AG04450 (cell line): ENCODE data around the gene IL1RL2. TPM values are rescaled to one million over a fixed set of nuclear protein-coding genes. Genes with fewer than 3 reads are reported as not detected.

Experiments
- CTCF ChIA-PET: fragments of 300-600, 350-600 bp; formaldehyde crosslinking; extraction: SDS; loops from one replicate; lab custom pipeline; 2022; ENCODE audit warnings: antibody characterized with exemption, inconsistent platforms; lab: Charles Lee
- POLR2A ChIA-PET: fragments of 350-600 bp; formaldehyde crosslinking; extraction: SDS; loops from one replicate; lab custom pipeline; 2021; ENCODE audit warnings: antibody characterized with exemption, inconsistent platforms; lab: Yijun Ruan, JAX
- DNase-seq: peaks from one replicate; pipeline ENCODE4 v3.0.0-alpha.2; 2011; ENCODE audit warnings: low read depth, low spot score
- H3K27ac ChIP-seq: one replicate; pipeline ENCODE4 v1.5.1; 2012; ENCODE audit warnings: low read depth, low read length, control low read depth
- H3K27me3 ChIP-seq: one replicate; pipeline ENCODE4 v1.6.0; 2012; ENCODE audit warnings: low read length; ENCODE audit not compliant: control insufficient read depth, insufficient read depth
- H3K4me3 ChIP-seq: 2 replicates; pipeline ENCODE4 v1.5.1; 2011; ENCODE audit warnings: mild to moderate bottlenecking, low read depth, low read length, control low read depth
- H3K9me3 ChIP-seq: 2 replicates; pipeline ENCODE4 v1.5.1; 2012; ENCODE audit warnings: low read length; ENCODE audit not compliant: control insufficient read depth, insufficient read depth
- polyA plus RNA-seq: library from polyadenylated mRNA; depleted of rRNA; stranded (reverse); fragments of >200 nt; gene quantifications from 2 replicates; pipeline ENCODE4 v1.2.3, GENCODE V29; 2011; rRNA removed
- TF ChIP-seq, protein P1 (sequence below): IDR thresholded peaks from 2 replicates; pipeline ENCODE4 v1.5.1; 2011; ENCODE audit warnings: low read depth, low read length, control low read depth, inconsistent platforms

IL1RL2 gene
- polyA plus RNA-seq, 1 experiment: 0.72 TPM

DNA sequence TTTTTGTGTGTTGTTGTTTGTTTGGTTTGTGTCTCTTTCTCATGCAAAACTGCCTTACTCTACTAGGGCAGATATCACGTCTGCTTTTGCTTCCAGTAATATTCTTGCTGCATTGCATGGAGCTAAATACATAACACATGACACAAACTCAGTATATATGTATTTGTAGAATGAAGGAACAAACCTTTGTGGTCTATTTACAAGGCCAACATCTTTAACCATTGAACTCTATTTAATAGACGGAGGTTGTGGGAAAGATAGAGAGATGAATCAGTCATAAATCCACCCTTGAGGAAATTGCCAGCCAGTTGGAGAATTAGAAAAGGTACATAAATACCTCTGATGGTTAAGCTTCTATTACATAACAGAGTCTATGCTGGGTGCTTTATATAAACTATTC, 98.5 kb downstream of the IL1RL2 start:
- Histone ChIP-seq H3K27me3 (no peaks in the 10 kb centered on the region), H3K27ac (no peak overlapping the region), H3K9me3 (no peaks in the 10 kb centered on the region), H3K4me3 (no peak overlapping the region)
- TF ChIP-seq, protein P1, sequence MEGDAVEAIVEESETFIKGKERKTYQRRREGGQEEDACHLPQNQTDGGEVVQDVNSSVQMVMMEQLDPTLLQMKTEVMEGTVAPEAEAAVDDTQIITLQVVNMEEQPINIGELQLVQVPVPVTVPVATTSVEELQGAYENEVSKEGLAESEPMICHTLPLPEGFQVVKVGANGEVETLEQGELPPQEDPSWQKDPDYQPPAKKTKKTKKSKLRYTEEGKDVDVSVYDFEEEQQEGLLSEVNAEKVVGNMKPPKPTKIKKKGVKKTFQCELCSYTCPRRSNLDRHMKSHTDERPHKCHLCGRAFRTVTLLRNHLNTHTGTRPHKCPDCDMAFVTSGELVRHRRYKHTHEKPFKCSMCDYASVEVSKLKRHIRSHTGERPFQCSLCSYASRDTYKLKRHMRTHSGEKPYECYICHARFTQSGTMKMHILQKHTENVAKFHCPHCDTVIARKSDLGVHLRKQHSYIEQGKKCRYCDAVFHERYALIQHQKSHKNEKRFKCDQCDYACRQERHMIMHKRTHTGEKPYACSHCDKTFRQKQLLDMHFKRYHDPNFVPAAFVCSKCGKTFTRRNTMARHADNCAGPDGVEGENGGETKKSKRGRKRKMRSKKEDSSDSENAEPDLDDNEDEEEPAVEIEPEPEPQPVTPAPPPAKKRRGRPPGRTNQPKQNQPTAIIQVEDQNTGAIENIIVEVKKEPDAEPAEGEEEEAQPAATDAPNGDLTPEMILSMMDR: no peak
- no peak for DNase-seq
- POLR2A ChIA-PET: no interaction called here
- CTCF ChIA-PET: interaction anchor here (1.9 kb wide), 1 partner anchor 45 kb away, joined by 9 read pairs; no protein-coding TSS in a partner anchor

DNA sequence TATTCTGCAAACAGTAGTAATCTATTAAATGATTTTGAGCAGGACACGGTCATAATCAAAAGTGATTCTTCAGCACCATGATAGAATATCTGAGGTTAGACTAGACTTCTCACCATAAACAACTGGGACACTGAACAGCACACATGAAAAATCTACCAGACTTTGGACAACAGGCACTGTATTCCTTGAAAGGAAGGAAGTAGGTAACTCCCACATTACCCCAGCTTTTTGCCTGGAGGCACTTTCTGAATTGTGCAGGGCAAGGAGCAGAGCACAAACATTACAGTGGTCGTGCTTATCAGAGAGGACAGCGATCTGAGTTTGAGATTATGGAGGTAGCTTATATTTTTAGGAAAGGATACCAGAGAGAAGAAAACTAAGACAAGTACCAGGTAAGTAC, 99.2 kb downstream of the IL1RL2 start:
- no peak overlapping the region for H3K27ac ChIP-seq
- TF ChIP-seq, protein P1: no peak
- H3K27me3 ChIP-seq: no peaks in the 10 kb centered on the region
- CTCF ChIA-PET: interaction anchor here (1.5 to 1.9 kb wide), 2 partner anchors 32 to 45 kb away, joined by 3 to 9 read pairs; no protein-coding TSS in a partner anchor
- H3K4me3 ChIP-seq: no peak overlapping the region
- no peaks in the 10 kb centered on the region for H3K9me3 ChIP-seq
- no peak for DNase-seq
- POLR2A ChIA-PET: no interaction called here

DNA sequence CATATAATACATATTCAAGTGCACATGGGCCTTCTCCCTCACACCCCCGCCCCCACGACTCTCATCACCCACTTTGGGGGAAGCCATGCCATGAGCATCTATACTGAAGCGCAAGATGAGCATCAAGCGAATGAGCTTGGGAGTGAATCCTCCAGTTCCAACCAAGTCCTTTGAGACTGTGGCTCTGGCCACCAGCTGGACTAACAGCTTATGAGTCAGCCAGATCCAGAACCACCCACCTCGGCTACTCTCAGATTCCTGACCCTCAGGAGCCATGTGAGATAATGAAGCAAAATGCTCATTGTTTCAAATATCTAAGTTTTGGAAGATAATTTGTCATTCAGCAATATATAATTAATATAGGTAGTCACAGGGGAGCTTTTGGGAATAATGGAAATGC, 102.3 kb downstream of the IL1RL2 start:
- Histone ChIP-seq H3K9me3 (no peaks in the 10 kb centered on the region), H3K4me3 (no peak overlapping the region), H3K27me3 (no peaks in the 10 kb centered on the region), H3K27ac (no peak overlapping the region)
- TF ChIP-seq, protein P1: no peak
- ChIA-PET CTCF (interaction anchor here (0.7 kb wide), 1 partner anchor 48 kb away, joined by 3 read pairs; no protein-coding TSS in a partner anchor), POLR2A (no interaction called here)
- DNase-seq: no peak

Other genes starting within 250 kb of the IL1RL2 start
- gene IL1R2, start 195.1 kb upstream of the IL1RL2 start, polyA plus RNA-seq: 0.35 and 0.41 TPM in 2 replicates
- 88.8 and 102 TPM in 2 replicates for gene IL1R1, start 44.3 kb upstream of the IL1RL2 start, polyA plus RNA-seq
- gene IL1RL1, start 124.5 kb downstream of the IL1RL2 start, polyA plus RNA-seq: 0.30 and 0.31 TPM in 2 replicates
- gene IL18R1, start 168.8 kb downstream of the IL1RL2 start, polyA plus RNA-seq: 2.0 and 2.5 TPM in 2 replicates
- gene IL18RAP, start 236.1 kb downstream of the IL1RL2 start, polyA plus RNA-seq: 0.10 TPM in 1 of 2 replicates, not detected in the other